ENCODE measurements around the gene AEBP1.

The AEBP1 gene

GRCh38 chr7:44149571-44150465 lies 45.7 kb downstream of the AEBP1 start:
- Histone ChIP-seq H3K36me3 (no peaks in the 10 kb centered on the region), H3K4me1 (peaks cover 0 to 18% (median 14%) of the 10 kb centered on the region in 4 donors), H3K27me3 (no peaks in the 10 kb centered on the region), H3K27ac (no peak overlapping the region), H3K4me3 (no peak overlapping the region), H3K9me3 (no peaks in the 10 kb centered on the region)
- intact Hi-C loops (cut with DNase I; ENCODE audit: low total_unique reads) = no loop called here
- DNase-seq = peak in 1 of 2 donors; percentile 53
- TF ChIP-seq CTCF (IDR thresholded peaks at IDR 0.05) = no peak

GRCh38 chr7:44150466-44150832 lies 46.3 kb downstream of the AEBP1 start:
- Histone ChIP-seq H3K27ac (no peak overlapping the region), H3K27me3 (no peaks in the 10 kb centered on the region), H3K4me3 (no peak overlapping the region), H3K9me3 (no peaks in the 10 kb centered on the region), H3K36me3 (no peaks in the 10 kb centered on the region), H3K4me1 (peaks cover 0 to 12% (median 8%) of the 10 kb centered on the region in 4 donors)
- peak in 1 of 2 donors; percentile 31 for DNase-seq
- intact Hi-C loops (cut with DNase I; ENCODE audit: low total_unique reads) = no loop called here
- TF ChIP-seq CTCF (IDR thresholded peaks at IDR 0.05) = no peak

- TF ChIP-seq CTCF (IDR thresholded peaks at IDR 0.05) = no peak
- H3K36me3 ChIP-seq = no peaks in the 10 kb centered on the region
- no peak overlapping the region for H3K4me3 ChIP-seq
- peak in 1 of 2 donors; percentile 48 for DNase-seq
- H3K27me3 ChIP-seq = no peaks in the 10 kb centered on the region
- H3K27ac ChIP-seq = no peak overlapping the region
- no peaks in the 10 kb centered on the region for H3K9me3 ChIP-seq
- H3K4me1 ChIP-seq = peaks cover 0 to 4% (median 2%) of the 10 kb centered on the region in 4 donors
- intact Hi-C loops (cut with DNase I; ENCODE audit: low total_unique reads) = no loop called here
These were observed 47.1 kb downstream of the AEBP1 start for GRCh38 chr7:44150966-44151941.

- intact Hi-C loops (cut with DNase I; ENCODE audit: low total_unique reads) = no loop called here
- H3K4me1 ChIP-seq = no peaks in the 10 kb centered on the region
These were observed 47.8 kb downstream of the AEBP1 start for GRCh38 chr7:44151956-44152355.

More at GRCh38 chr7:44151956-44152355, 47.8 kb downstream of the AEBP1 start:
- no peaks in the 10 kb centered on the region for H3K27me3 ChIP-seq
- no peak overlapping the region for H3K27ac ChIP-seq
- TF ChIP-seq CTCF (IDR thresholded peaks at IDR 0.05) = no peak
- DNase-seq = peak in 1 of 2 donors; percentile 43
- H3K36me3 ChIP-seq = no peaks in the 10 kb centered on the region
- H3K4me3 ChIP-seq = no peak overlapping the region
- no peaks in the 10 kb centered on the region for H3K9me3 ChIP-seq
